HG03175 (cell line): ENCODE measurements around the gene LDLRAD4.

Experiments
- ATAC-seq: cut with Tn5 transposase; IDR thresholded peaks from one replicate; pipeline ENCODE4 v1.9.1; 2021; ENCODE audit warnings: mild to moderate bottlenecking, moderate library complexity; ENCODE audit not compliant: unreplicated experiment

Gene LDLRAD4

DNA sequence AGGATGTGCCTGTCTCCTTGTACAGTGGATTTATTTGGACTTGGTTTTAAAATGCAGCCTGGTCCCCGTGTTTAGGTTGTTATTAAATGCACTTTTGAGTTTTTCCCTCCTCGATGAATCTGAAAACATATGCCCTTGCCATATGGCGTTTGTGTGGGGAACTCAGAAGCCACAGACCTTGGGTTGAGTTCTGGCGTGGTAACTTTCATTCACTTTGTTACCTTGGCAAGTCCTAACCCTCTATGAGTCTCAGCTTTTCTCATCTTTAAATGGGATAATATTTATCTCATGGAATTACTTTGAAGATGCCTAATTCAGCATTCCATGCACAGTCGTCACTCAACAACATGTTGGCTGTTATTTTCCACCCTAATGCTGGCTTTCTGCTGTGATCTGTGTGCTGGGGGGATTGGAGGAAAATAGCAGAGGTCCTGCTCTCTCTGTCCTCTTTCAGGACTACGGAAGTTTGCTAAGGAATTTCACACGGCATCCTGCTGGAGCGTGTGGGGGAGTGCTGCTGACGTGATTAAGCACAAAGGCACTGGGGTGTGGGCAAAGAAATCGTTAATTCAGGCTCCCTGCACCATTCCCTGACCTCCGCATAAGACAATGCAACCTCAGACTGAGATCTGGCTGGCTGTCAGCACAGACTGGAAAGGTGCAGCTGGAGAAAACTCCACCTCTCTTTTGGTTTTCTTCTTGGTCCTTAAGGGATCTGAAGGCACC, 61.7 kb downstream of the LDLRAD4 start:
- ATAC-seq = no peak

DNA sequence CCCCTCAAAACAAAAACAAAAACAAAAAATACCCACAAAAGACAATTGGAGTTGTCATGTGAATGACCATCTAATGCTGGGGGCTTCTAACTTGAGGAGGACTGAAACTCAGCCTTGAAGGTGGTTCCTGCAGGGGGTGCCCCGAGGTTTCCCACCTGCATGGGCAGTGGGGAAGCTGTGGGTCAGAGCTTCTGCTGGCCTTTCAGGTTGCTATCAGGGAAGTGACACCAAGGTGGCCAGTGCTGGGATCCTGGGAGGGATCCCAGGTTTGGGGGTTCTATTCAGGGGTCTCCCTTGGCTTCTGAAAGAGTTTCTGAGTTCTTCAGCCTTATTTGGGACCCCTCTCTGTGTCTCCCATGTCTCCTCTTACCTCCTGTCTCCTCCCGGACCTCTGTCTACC, 62.8 kb downstream of the LDLRAD4 start:
- ATAC-seq = no peak

GRCh38 chr18:13283746-13284145, 65.2 kb downstream of the LDLRAD4 start:
- no peak for ATAC-seq

DNA sequence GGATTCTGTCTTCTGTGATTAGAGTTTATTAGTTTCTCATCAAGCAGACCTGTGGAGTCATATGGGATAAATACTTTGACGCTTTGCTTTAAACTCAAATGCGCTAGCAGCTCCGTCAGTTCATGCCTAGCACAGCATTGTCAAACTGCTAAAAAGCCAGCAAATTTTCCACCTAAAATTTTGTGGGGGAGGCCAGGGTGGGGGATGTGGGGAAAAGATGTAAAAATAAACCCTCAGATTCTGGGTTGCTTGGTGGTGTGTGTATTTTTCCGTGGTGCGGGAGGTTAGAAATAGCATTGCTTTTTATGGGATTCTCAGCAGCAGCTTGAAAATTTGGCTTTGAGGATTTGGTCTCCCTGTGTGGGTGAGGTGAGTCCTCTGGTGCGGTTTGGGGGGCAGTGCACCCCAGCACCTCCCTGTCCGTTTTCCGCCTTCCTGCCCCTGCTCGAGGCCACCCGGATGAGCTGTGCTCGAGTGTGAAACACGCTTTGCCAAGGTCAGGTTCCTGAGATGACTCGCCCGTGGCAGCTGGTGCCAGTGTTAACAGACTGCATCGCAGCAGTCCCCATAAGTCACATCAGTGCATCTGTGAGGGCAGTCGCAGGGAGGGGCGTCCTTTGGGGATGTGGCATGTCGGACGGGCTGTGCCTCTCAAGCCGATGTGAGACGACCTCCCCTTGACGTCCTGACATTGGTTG, 65.9 kb downstream of the LDLRAD4 start:
- no peak for ATAC-seq

- no peak for ATAC-seq
These were observed 67.3 kb downstream of the LDLRAD4 start for GRCh38 chr18:13285874-13286273.

DNA sequence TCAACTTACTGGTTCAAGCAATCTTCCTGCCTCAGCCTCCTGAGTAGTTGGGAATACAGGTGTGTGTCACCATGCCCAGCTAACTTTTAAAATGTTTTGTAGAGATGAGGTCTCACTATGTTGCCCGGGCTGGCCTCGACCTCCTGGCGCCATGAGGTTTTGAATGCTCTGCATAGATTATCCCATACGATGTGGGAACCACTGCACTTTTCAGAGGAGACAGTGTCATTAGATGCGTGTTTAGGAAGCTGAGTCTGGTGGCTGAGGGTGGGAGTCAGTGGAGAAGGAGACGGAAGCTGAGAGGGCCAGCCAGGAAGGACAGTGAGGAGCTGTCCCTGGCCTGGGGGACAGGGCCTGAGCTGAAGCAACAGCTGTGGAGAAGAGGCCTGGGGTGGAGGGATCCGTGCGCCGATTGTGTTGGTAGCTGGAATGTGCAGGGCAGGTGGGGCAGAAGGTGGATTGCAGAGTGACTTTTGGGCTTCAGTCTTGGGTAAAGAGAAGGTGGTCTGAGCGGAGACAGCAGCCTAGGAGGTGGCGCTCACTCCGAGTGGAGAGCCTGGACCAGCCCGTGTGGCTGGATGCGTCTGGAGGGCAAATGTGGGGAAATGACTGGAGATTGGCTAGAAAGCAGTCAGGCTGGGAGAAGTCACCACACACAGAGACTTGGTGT, 68.0 kb downstream of the LDLRAD4 start:
- ATAC-seq = no peak

DNA sequence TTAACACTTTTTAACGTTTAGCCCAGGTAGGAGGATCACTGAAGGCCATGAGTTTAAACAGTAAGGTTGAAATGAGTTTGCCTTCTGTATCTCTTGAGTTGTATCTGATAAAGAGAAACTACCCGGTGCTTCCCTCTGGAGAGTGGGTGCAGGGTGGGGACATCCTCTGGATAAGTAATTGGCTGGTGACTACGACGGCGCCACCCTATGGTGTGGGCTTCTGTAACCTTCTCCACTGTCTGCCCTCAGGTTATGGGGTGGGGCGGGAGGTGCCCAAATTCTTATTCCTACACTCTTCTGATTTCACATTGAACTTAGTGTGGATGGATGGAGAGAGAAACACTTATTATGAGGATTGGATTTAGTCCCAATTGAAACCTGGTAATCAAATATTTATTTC, 68.8 kb downstream of the LDLRAD4 start:
- ATAC-seq = no peak

- ATAC-seq = peak; percentile 63
These were observed 70.1 kb downstream of the LDLRAD4 start for GRCh38 chr18:13288509-13289133.

DNA sequence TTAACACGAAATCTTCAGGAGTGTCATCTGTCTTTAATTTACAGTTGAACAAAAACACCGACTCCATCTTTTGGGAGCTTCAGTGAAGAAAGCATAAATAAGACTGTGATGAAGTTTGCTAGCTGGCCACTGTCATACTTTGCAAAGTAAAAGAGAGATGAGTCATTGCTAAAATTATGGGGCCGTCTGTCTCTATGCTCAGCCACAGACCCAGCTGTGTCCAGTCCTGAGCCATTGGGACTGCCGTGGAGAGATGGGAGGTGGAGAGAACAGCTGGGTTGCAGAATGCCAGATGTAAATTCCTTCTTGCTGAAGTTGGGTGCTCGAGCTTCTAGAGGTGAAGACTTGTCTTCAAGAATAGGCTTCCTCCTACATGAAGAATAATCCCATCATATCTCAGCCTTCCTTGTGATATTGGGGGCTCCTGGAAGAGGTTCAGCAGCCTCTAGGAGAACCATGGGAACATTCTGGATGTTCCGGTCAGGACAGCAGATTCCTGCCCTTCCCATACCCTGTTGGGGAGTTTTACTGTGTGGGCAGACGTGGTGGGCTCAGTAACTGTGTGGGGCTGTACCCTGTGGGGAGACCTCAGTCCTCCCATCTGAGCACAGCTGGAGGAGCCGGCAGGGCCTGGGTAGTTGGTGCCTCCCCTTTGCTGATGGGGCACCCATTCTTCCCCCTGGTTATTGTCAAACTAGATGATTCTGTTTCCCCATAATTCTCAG, 71.1 kb downstream of the LDLRAD4 start:
- ATAC-seq = no peak

- no peak for ATAC-seq
These were observed 72.3 kb downstream of the LDLRAD4 start for GRCh38 chr18:13290856-13291271.

DNA sequence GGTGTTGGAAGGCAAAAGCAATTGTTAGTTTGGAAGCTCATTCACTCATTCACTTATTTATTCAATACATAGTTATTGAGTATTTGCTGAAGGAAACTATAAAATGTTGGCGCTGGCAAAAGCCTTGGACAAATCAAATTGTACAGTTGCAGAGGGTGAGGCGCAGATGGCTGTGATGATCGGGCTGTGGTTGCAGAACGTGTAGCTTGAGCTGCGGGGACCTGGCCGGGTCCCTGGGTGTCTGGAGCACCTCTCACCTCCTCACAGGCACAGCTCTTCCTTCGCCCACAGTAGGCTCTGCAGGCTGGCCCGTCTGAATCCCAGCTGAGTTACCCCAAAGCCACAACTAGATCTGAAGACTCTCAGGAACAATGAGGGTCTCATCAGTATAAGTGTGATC, 72.7 kb downstream of the LDLRAD4 start:
- no peak for ATAC-seq

- no peak for ATAC-seq
These were observed 73.3 kb downstream of the LDLRAD4 start for GRCh38 chr18:13291745-13292447.

DNA sequence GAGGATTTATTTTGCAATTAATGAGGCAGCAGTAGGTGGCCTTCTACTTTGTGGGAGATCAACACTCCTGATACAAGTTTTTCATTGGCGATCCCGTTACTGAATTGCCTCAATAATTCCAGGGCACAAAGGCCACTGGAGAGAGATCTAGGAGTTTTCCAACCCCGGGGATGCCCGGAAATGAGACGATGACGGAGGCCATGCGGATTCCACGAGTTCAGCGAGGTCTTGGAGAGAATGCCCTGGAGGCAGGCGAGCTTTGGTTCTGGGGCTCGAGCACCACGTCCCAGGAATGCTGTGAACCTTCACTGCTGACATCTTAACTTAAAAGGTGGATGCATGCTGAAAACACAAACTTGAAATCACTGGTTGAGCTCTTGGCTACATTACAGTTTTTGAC, 74.2 kb downstream of the LDLRAD4 start:
- ATAC-seq = no peak

- no peak for ATAC-seq
These were observed 75.7 kb downstream of the LDLRAD4 start for GRCh38 chr18:13294309-13294708.

- ATAC-seq = no peak
These were observed 77.3 kb downstream of the LDLRAD4 start for GRCh38 chr18:13295894-13296293.

DNA sequence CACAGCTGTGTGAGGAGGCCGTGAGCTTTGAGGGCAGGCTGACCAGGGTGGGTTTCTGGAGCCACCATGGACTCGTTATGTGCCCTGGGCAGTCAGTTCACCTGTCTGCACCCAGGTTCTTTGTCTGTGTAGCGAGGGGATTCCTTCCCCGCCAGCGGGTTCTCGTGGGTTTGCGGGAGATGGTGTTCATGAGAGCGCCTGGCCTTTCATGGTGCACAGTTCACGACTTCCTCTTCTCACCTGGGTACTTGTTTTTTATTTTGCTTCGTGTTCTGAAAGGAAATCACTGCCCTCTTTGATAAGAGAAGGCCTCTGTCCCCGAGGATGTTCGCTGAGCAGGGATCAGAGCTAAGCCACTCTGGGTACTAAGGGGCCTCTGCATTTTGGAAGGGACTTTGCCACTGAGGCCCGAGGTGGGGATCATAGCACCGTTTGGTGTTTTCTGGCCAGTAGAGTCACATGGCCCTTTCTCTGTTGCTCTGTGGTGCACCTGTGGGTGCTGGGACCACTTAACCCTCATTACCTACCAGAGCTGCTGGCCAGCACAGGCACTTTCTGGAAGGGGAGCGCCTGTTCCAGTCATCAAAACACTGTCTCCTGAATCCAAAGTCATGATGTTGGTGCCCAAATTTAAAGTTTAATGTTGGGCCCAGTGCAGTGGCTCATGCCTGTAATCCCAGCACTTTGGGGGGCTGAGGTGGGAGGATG, 78.5 kb downstream of the LDLRAD4 start:
- ATAC-seq = no peak

GRCh38 chr18:13298262-13298661, 79.7 kb downstream of the LDLRAD4 start:
- no peak for ATAC-seq

GRCh38 chr18:13300029-13300428, 81.5 kb downstream of the LDLRAD4 start:
- no peak for ATAC-seq

DNA sequence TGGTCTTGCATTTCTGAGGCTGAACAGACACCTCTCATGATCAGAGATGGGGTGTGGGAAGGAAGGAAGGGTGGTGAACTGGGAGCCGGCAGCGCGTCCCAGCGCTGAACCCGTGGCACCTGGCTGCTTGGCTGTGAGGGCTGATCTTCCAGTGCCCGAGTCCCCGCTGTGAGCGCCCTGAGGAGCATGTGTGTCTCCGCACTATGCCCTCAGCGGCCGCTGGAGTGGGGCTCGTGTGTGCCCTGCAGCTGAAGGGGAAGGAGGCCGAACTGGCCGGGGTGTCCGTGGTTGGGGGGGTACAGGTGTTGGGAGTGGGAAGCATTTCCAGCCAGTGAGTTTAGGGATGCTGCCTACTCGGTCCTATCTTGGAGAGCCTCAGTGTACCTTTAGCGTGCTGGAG, 82.2 kb downstream of the LDLRAD4 start:
- ATAC-seq = no peak

GRCh38 chr18:13302040-13302439, 83.5 kb downstream of the LDLRAD4 start:
- no peak for ATAC-seq
